Effector memory CD4-positive, alpha-beta T cell (primary cell): ENCODE data around the gene ATP10A.
"Not testable (repeated sequence)": the region's sequence is repeated elsewhere in the genome, so short reads cannot be mapped to it uniquely, and the experiment has no call there.

ENCODE experiments used
- DNase-seq, 3 donors: peaks; one replicate each; pipeline ENCODE4 v3.0.0-alpha.2; 2020
- H3K27ac ChIP-seq: 2 replicates; pipeline ENCODE4 v1.7.0; 2013; ENCODE audit warnings: mild to moderate bottlenecking, low read length, moderate library complexity; ENCODE audit not compliant: insufficient read depth, poor library complexity, severe bottlenecking
- H3K27me3 ChIP-seq: replicated peaks from 2 replicates; pipeline ENCODE4 v1.7.0; 2013; ENCODE audit warnings: mild to moderate bottlenecking, low read length; ENCODE audit not compliant: insufficient read depth, control insufficient read depth, poor library complexity, severe bottlenecking
- H3K36me3 ChIP-seq: 2 replicates; pipeline ENCODE4 v1.7.0; 2013; ENCODE audit warnings: mild to moderate bottlenecking, low read length, moderate library complexity; ENCODE audit not compliant: control insufficient read depth, insufficient read depth
- H3K4me1 ChIP-seq: 2 replicates; pipeline ENCODE4 v1.7.0; 2013; ENCODE audit warnings: low read length, mild to moderate bottlenecking; ENCODE audit not compliant: control insufficient read depth, insufficient read depth, poor library complexity, severe bottlenecking
- H3K4me3 ChIP-seq: 2 replicates; pipeline ENCODE4 v1.7.0; 2013; ENCODE audit warnings: low read length, low read depth, mild to moderate bottlenecking; ENCODE audit not compliant: insufficient read depth, poor library complexity, severe bottlenecking
- H3K9me3 ChIP-seq: 2 replicates; pipeline ENCODE4 v1.7.0; 2013; ENCODE audit warnings: mild to moderate bottlenecking, low read length, moderate library complexity; ENCODE audit not compliant: control insufficient read depth

Gene ATP10A

DNA sequence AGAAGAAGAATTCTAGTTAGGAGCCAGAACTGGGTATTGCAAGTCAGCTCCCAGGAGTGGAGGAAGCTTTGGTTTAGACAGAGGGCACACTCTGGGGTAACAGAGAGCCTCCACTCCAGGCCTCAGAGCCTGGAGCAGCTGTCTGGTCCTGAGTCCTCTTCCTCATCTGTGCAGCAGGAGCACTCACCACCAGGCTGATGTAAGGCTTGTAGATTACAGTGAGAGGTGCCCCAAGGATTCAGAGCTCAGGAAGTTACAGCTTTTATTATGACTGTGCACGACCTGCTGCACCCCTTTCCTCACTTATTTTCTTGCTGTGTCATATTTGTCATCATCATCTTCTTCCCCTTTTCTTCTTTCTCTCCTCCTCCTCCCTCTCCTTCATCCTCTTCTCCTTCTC, 210.4 kb downstream of the ATP10A start:
- Histone ChIP-seq H3K4me3 (no peak overlapping the region), H3K27ac (no peak overlapping the region), H3K4me1 (no peaks in the 10 kb centered on the region), H3K9me3 (no peaks in the 10 kb centered on the region), H3K36me3 (no peaks in the 10 kb centered on the region), H3K27me3 (no peaks in the 10 kb centered on the region)
- DNase-seq, result no peak

- no peak overlapping the region for H3K27ac ChIP-seq
- no peaks in the 10 kb centered on the region for H3K36me3 ChIP-seq
- H3K4me1 ChIP-seq, result no peaks in the 10 kb centered on the region
- H3K27me3 ChIP-seq, result no peaks in the 10 kb centered on the region
- no peak overlapping the region for H3K4me3 ChIP-seq
- DNase-seq, result no peak
- H3K9me3 ChIP-seq, result no peaks in the 10 kb centered on the region
Measured at GRCh38 chr15:25649390-25649789, 213.7 kb downstream of the ATP10A start.

GRCh38 chr15:25643120-25643519, 220.0 kb downstream of the ATP10A start:
- no peaks in the 10 kb centered on the region for H3K4me1 ChIP-seq
- no peak overlapping the region for H3K4me3 ChIP-seq
- no peaks in the 10 kb centered on the region for H3K9me3 ChIP-seq
- DNase-seq, result no peak
- H3K27ac ChIP-seq, result no peak overlapping the region
- H3K27me3 ChIP-seq, result no peaks in the 10 kb centered on the region
- no peaks in the 10 kb centered on the region for H3K36me3 ChIP-seq

DNA sequence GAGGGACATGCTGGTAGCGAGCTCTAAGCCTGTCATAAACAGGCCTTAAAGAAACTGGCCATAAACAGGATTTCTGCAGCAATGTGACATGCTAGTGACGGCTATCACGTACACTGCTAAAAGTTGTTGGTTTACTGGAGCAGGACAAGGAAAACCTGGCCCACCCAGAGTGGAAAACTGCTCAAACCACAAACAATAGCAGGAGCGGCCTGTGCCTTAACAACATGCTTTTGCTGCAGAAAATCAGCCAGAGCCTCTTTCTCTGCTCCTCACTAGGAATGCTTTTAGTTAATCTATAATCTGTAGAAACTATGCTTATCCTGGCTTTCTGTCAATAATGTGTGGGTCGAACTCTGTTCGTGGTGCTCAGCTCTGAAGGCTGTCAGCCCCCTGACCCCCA, 221.4 kb downstream of the ATP10A start:
- H3K4me3 ChIP-seq, result no peak overlapping the region
- DNase-seq, result no peak

DNA sequence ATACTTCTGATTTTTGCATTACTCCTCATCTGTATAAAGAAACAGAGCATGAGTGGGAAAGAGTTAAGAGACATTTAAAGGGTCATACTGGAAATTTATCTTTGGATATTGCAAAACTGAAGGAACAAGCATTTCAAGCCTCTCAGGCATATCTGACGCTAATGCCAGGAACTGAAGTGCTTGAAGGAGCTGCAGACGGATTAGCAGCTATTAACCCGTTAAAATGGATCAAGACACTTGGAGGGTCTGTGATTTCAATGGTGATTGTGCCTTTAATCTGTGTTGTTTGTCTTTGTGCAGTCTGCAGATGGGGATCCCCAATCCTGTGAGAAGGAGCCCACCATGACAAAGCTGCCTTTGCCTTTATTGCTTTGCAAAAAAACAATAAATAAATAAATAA, 221.8 kb downstream of the ATP10A start:
- DNase-seq, result no peak
- H3K27me3 ChIP-seq, result no peaks in the 10 kb centered on the region
- no peaks in the 10 kb centered on the region for H3K4me1 ChIP-seq
- H3K4me3 ChIP-seq, result no peak overlapping the region
- no peaks in the 10 kb centered on the region for H3K36me3 ChIP-seq
- no peaks in the 10 kb centered on the region for H3K9me3 ChIP-seq
- H3K27ac ChIP-seq, result no peak overlapping the region

More for the DNA sequence above, 221.4 kb downstream of the ATP10A start:
- Histone ChIP-seq H3K9me3 (no peaks in the 10 kb centered on the region), H3K4me1 (no peaks in the 10 kb centered on the region), H3K36me3 (no peaks in the 10 kb centered on the region), H3K27ac (no peak overlapping the region), H3K27me3 (no peaks in the 10 kb centered on the region)

DNA sequence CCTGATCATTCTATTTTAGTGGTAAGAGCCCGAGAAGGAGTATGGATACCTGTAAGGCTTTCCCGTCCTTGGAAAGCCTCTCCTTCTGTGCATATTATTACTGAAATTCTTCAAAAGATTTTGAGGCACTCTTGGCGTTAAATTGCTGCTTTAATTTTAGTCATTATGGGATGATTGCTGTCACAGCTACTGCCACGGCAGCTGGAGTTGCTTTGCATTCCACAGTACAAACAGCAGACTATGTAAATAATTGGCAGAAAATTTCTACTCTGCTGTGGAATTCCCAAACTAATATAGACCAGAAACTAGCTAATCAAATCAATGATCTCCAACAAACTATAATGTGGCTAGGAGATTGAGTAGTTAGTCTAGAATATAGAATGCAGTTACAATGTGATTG, 222.2 kb downstream of the ATP10A start:
- H3K27me3 ChIP-seq, H3K36me3 ChIP-seq, DNase-seq, H3K4me1 ChIP-seq, H3K4me3 ChIP-seq, H3K27ac ChIP-seq, H3K9me3 ChIP-seq: not testable (repeated sequence)

DNA sequence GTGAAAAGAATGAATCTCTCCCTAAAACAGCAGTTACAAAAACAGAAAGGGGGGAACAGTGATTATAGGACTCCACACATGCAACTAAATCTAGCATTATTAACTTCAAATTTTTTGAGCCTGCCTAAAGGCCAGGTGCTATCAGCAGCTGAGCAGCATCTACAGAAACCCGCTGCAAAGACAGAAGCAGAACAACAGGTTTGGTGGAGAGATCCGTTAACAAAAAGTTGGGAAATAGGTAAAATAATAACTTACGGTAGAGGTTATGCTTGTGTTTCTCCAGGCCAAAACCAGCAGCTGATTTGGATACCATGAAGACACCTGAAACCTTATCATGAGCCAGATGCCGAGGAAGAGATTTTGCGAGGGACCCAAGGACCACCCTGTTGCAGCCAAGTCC, 222.7 kb downstream of the ATP10A start:
- no peaks in the 10 kb centered on the region for H3K9me3 ChIP-seq
- H3K36me3 ChIP-seq, result no peaks in the 10 kb centered on the region
- no peak overlapping the region for H3K27ac ChIP-seq
- H3K4me1 ChIP-seq, result no peaks in the 10 kb centered on the region
- no peak overlapping the region for H3K4me3 ChIP-seq
- H3K27me3 ChIP-seq, result no peaks in the 10 kb centered on the region
- DNase-seq, result no peak

- H3K9me3 ChIP-seq, H3K27ac ChIP-seq, H3K4me1 ChIP-seq, H3K4me3 ChIP-seq, DNase-seq, H3K27me3 ChIP-seq, H3K36me3 ChIP-seq: not testable (repeated sequence)
Measured at GRCh38 chr15:25636486-25636885, 226.6 kb downstream of the ATP10A start.

GRCh38 chr15:25635191-25635590, 227.9 kb downstream of the ATP10A start:
- no peaks in the 10 kb centered on the region for H3K36me3 ChIP-seq
- H3K4me3 ChIP-seq, result no peak overlapping the region
- no peaks in the 10 kb centered on the region for H3K27me3 ChIP-seq
- no peaks in the 10 kb centered on the region for H3K4me1 ChIP-seq
- no peak for DNase-seq
- H3K9me3 ChIP-seq, result no peaks in the 10 kb centered on the region
- no peak overlapping the region for H3K27ac ChIP-seq

GRCh38 chr15:25633862-25634261, 229.3 kb downstream of the ATP10A start:
- Histone ChIP-seq H3K9me3 (no peaks in the 10 kb centered on the region), H3K4me3 (no peak overlapping the region), H3K4me1 (no peaks in the 10 kb centered on the region), H3K27me3 (no peaks in the 10 kb centered on the region), H3K36me3 (no peaks in the 10 kb centered on the region), H3K27ac (no peak overlapping the region)
- no peak for DNase-seq

DNA sequence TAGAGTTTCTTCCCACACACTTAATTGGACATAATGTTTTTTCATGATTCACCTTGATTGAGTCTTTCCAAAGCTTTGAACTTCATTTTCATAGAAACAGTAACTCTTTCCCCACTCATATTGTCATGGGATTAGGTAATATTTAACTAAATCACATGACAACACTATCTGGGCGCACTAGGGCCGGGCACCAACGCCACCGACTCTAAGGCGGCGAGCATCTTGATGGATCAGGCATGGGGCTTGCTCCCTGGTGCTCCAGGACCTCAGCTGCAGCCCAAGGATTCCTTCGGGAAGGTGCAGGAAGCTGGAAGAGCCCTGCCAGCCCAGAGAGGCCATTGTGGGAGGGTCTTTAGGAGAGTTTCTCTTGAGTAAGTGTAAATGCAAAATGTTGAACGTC, 231.2 kb downstream of the ATP10A start:
- no peaks in the 10 kb centered on the region for H3K9me3 ChIP-seq
- no peaks in the 10 kb centered on the region for H3K4me1 ChIP-seq
- DNase-seq, result no peak
- no peaks in the 10 kb centered on the region for H3K27me3 ChIP-seq
- no peak overlapping the region for H3K4me3 ChIP-seq
- no peaks in the 10 kb centered on the region for H3K36me3 ChIP-seq
- no peak overlapping the region for H3K27ac ChIP-seq
